Peyer's patch (tissue), 4 donors: ENCODE measurements around the gene DYRK1A. TPM values are rescaled to one million over a fixed set of nuclear protein-coding genes. Genes with fewer than 3 reads are reported as not detected.

ENCODE experiments used
- DNase-seq, 3 donors: peaks; one replicate each; pipeline ENCODE4 v3.0.0-alpha.2; 2017 to 2019
- H3K27ac ChIP-seq, 4 donors: fragments of 200-600 bp; sonication (generic); one replicate each; pipeline ENCODE4 v1.5.1; 2016 to 2019
- H3K27me3 ChIP-seq, 2 donors: fragments of 200-600 bp; sonication (generic); one replicate each; pipeline ENCODE4 v1.5.1; 2019
- H3K36me3 ChIP-seq, 3 donors: fragments of 200-600 bp; sonication (generic); one replicate each; pipeline ENCODE4 v1.5.1; 2016 to 2019
- H3K4me1 ChIP-seq, 4 donors: fragments of 200-600 bp; sonication (generic); one replicate each; pipeline ENCODE4 v1.5.1; 2016 to 2019
- H3K4me3 ChIP-seq, 4 donors: fragments of 200-600 bp; sonication (generic); 1 replicate in 3 of 4; 2 replicates in 1 of 4; pipeline ENCODE4 v1.5.1; 2016 to 2019; ENCODE audit warnings: mild to moderate bottlenecking in 1 of 4
- H3K9me3 ChIP-seq, 4 donors: fragments of 200-600 bp; sonication (generic); one replicate each; pipeline ENCODE4 v1.5.1; 2016 to 2019; ENCODE audit warnings: mild to moderate bottlenecking in 1 of 4
- CTCF ChIP-seq, 6 experiments: fragments of 450-650 bp in 4 of 6; fragments of 200-600 bp in 2 of 6; sonication (generic) in 1 of 6; IDR thresholded peaks; one replicate each; pipeline ENCODE4 v1.5.1; 2017 to 2019; ENCODE audit warnings: antibody characterized with exemption in 6 of 6, mild to moderate bottlenecking in 3 of 6, moderate library complexity in 1 of 6
- POLR2A ChIP-seq, 2 donors: fragments of 450-650 bp; IDR thresholded peaks; one replicate each; pipeline ENCODE4 v1.5.1; 2017; ENCODE audit warnings: antibody characterized with exemption in 2 of 2, mild to moderate bottlenecking in 2 of 2, moderate library complexity in 2 of 2
- total RNA-seq, 4 donors: library from RNA; depleted of rRNA; stranded (reverse); fragments of >200 nt; gene quantifications; one replicate each; pipeline ENCODE4 v1.1.0, GENCODE V29; 2016

Gene DYRK1A
- total RNA-seq, 4 donors from 2014 or later = 68.8 to 133 (median 81.3) TPM

- Histone ChIP-seq H3K36me3 (no peaks in the 10 kb centered on the region), H3K9me3 (no peaks in the 10 kb centered on the region), H3K4me1 (peaks cover 0 to 22% (median 2%) of the 10 kb centered on the region in 4 donors), H3K4me3 (no peak overlapping the region), H3K27me3 (no peaks in the 10 kb centered on the region), H3K27ac (no peak overlapping the region)
- no peak for DNase-seq
- TF ChIP-seq CTCF (IDR thresholded peaks at IDR 0.05) (no peak), POLR2A (IDR thresholded peaks at IDR 0.05) (no peak)
Observed at GRCh38 chr21:37435711-37436110, 69.1 kb downstream of the DYRK1A start.

GRCh38 chr21:37436174-37436573, 69.6 kb downstream of the DYRK1A start:
- no peak overlapping the region for H3K27ac ChIP-seq
- no peak overlapping the region for H3K4me3 ChIP-seq
- no peak for TF ChIP-seq CTCF (IDR thresholded peaks at IDR 0.05)
- no peak for TF ChIP-seq POLR2A (IDR thresholded peaks at IDR 0.05)
- no peak for DNase-seq
- no peaks in the 10 kb centered on the region for H3K36me3 ChIP-seq
- H3K9me3 ChIP-seq = no peaks in the 10 kb centered on the region
- H3K4me1 ChIP-seq = peaks cover 0 to 18% (median 2%) of the 10 kb centered on the region in 4 donors
- no peaks in the 10 kb centered on the region for H3K27me3 ChIP-seq

- Histone ChIP-seq H3K27ac (no peak overlapping the region), H3K36me3 (no peaks in the 10 kb centered on the region), H3K4me3 (no peak overlapping the region), H3K4me1 (peaks cover 0 to 18% (median 2%) of the 10 kb centered on the region in 4 donors), H3K27me3 (no peaks in the 10 kb centered on the region), H3K9me3 (no peaks in the 10 kb centered on the region)
- DNase-seq = no peak
- TF ChIP-seq POLR2A (IDR thresholded peaks at IDR 0.05) (no peak), CTCF (IDR thresholded peaks at IDR 0.05) (no peak)
Observed at GRCh38 chr21:37437376-37438080, 71.0 kb downstream of the DYRK1A start.

- H3K36me3 ChIP-seq = no peaks in the 10 kb centered on the region
- H3K27ac ChIP-seq = no peak overlapping the region
- H3K9me3 ChIP-seq = no peaks in the 10 kb centered on the region
- TF ChIP-seq CTCF (IDR thresholded peaks at IDR 0.05) (no peak), POLR2A (IDR thresholded peaks at IDR 0.05) (no peak)
- DNase-seq = no peak
- H3K4me1 ChIP-seq = no peaks in the 10 kb centered on the region
- H3K27me3 ChIP-seq = no peaks in the 10 kb centered on the region
- no peak overlapping the region for H3K4me3 ChIP-seq
Observed at GRCh38 chr21:37443683-37444082, 77.1 kb downstream of the DYRK1A start.

- no peak for DNase-seq
- no peak overlapping the region for H3K4me3 ChIP-seq
- no peaks in the 10 kb centered on the region for H3K27me3 ChIP-seq
- H3K27ac ChIP-seq = no peak overlapping the region
- no peak for TF ChIP-seq CTCF (IDR thresholded peaks at IDR 0.05)
- no peak for TF ChIP-seq POLR2A (IDR thresholded peaks at IDR 0.05)
- H3K4me1 ChIP-seq = peaks cover 0 to 3% (median 0%) of the 10 kb centered on the region in 4 donors
- H3K9me3 ChIP-seq = no peaks in the 10 kb centered on the region
- H3K36me3 ChIP-seq = no peaks in the 10 kb centered on the region
Observed at GRCh38 chr21:37445228-37445627, 78.7 kb downstream of the DYRK1A start.
